EL (cell line): ENCODE results near the gene EXOC6B.

Experiments used
- DNase-seq: peaks from one replicate; pipeline ENCODE4 v3.0.0-alpha.2; 2016

The EXOC6B gene

DNA sequence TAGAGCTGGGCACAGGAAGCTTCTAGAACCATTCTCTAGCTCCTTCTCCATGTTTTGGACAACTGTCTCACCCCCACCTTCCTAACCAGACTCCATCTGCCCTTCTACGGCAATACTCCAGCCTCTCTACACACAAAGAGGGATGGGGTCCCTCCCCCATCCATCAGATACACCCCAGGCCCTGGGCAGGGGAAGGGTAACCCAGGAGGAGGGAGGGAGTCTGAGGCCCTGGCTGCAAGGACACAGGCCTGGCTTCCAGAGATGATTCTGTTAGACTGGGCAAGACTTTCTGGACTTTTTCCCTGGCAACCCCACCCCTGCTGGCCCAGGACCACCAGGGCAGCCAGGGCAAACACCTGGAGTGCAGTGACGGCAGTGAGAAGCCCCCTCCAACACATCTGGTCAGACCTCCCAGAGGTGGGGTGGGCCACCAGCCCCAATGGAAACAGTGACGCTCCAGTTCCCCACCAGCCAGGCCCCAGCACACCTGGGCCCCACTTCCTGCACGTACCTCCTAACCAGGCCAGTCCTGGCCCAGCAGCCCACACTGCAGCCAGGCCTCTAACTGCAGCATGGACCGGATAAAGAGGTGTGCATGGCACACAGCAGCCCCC lies 684.7 kb downstream of the EXOC6B start:
- no peak for DNase-seq

DNA sequence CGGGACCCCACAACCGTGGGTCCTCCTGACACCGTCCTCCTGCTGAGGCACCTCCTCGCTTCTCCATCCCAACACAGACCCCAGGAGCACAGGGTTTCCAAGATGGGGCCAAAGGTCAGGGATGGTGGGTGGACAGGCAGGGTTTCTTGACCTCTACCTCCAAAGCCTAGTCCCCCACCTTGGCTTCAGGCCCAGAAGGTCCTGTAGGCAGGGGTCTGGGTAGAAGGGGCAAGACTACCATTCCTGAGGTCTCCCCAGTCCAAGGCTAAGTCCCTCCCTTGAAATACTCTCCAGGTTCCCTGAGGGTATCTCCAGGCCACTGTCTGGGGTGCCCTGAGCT lies 685.2 kb downstream of the EXOC6B start:
- no peak for DNase-seq

DNA sequence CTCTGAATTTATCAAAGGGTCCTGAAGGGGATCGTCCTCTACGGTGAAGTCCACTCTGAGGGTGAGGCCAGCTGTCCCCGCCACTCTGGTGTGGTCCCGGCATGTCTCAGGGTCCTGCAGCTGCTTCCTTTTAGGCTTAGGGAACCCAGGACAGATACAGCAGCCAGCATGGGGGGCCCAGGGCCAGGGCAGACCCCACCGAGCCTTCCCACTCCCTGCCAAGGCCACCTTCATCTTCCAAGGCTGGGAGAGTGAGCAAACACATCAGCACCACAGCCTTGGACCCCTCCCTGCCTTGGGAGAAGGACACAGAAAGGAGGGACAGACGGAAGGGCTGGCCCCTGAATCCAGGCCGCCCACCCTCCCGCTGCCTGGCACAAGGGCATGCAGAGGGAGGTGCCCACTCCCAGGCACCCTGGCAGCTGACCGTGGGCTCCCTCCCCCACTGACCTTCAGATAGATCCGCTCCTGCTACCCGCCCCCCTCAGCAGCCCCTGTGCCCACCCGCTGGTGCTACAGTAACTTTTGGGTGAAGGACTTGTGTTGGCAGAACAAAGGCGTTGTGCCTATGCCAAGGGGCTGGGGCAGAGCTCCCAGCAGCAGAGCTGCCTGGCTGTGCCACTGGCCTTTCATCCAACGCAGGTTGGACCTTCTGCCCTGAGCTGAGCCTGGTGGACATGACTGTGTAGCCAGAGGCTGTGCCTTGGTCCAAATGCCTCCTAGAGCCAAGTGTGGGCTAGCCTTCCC lies 685.8 kb downstream of the EXOC6B start:
- no peak for DNase-seq

- DNase-seq = no peak
Measured at GRCh38 chr2:72139471-72139873, 686.4 kb downstream of the EXOC6B start.

DNA sequence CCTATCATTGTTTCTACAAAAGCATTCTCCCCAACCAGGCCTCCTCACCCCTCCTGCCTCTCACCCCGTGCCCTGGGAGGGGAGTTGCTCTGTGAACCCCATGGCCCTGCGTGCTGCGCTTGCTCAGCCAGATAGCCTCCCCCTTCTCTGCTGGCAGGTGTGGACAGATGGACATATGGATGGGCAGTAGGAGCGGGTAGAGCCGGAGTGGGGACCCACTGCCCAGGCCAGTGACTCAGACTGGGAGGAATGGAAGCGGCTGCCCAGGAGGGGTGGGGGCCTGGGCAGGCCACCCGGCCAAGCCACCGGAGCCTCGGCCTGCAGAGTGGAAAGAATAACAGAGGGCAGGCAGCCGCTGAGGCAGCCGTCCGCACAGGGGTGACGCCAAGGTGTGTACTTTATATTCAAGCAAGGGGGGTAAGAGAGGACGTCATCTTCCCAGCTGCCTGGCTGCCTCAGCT lies 686.9 kb downstream of the EXOC6B start:
- no peak for DNase-seq

DNA sequence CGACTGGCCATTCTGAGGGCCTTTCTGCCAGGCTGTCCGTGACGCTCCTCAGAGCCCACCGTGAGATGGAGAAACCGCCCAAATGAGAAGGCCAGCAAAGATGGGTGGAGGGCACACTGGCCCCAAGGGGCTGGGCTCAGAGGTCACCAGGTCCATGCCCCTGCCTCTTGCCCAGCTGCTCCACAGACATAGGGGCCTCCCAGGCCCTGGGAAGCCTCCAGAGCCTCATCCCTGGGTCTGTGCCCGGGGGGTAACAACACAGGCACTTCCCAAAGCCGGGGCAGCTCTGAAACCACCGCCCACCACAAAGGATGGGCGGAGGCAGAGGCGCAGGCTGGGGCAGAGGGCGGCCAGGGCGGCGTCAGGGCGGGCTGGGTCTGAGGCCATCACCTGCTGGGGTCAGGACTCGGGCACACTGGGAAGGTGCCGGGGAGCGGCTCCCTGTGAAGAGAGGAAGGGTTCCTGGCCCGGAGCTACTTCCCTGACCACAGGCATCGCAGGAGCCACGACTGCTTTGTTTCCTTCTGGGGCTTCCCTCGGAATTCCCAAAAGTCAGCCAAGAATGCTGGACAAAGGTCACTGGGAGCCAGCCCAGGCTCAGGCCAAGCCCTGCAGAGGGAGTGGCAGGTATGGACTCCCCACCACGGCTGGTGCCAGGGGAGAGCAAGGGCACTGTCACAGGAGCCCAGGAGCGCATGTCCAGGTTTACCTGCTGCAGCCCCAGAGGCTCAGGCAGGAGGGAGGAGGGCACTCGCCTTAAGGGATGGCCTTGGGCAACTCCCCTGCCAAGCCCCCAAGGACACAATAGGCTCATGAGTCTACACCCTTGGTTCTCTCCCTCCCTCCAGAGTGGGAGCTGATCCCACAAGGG lies 687.6 kb downstream of the EXOC6B start:
- DNase-seq = no peak

GRCh38 chr2:72137498-72138010 lies 688.3 kb downstream of the EXOC6B start:
- DNase-seq = peak; percentile 54

GRCh38 chr2:72136933-72137497 lies 688.8 kb downstream of the EXOC6B start:
- no peak for DNase-seq

DNA sequence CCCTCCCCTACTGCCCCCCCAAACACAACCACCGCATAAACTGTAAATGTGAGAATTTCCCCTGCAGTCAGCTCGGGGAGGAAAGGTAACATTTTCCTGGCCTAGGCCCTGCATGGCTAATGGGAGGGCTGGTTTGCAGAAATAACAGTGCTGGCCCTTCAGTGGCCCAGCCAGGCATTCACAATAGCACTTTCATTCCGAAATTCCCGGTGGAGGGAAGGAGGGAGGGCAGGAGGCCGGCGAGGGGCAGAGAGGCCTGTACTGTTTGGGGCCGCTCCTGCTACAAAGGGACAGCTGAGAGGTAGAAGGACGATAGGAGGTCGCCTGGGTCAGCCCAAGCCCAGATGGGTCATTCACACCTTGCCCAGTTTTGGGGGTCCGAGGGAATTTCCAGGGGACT lies 689.5 kb downstream of the EXOC6B start:
- DNase-seq = no peak

GRCh38 chr2:72135921-72136320 lies 689.9 kb downstream of the EXOC6B start:
- no peak for DNase-seq

DNA sequence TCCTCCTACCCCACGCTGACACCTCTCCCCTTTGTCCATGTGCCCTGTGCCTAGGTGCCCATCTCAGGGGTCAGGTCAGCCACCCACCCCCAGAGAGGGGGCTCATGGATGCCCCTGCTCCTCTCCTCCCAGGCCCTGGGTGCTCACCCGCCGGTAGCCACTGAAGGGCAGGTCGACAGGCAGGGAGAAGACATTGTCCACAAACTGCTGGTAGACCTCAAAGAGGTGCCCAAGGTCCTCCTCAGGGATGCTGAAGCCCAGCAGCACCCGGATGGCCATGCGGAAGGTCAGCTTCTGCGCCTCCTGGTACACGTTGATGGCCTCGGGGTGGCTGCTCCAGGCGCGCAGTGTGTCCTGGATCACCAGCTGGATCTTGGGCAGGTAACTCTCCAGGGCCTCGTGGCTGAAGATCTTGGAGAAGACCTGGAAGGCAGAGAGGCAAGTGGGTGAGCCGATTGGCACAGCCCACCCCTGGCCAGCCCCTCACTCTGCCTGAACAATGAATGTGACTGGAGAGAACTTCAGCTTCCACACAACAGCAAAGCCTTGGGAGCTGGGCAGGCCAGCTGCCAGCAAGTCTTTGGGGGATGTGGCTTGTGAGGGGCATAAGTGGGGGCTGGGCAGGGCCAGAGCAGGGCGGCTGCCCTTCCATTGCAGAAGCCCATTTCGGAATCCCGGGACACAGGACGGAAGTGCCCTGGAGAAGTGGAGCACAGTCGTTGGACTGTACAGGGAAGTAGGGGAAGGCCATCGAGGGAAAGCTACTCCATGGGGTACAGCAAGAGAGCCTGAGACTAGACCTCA lies 690.6 kb downstream of the EXOC6B start:
- no peak for DNase-seq

DNA sequence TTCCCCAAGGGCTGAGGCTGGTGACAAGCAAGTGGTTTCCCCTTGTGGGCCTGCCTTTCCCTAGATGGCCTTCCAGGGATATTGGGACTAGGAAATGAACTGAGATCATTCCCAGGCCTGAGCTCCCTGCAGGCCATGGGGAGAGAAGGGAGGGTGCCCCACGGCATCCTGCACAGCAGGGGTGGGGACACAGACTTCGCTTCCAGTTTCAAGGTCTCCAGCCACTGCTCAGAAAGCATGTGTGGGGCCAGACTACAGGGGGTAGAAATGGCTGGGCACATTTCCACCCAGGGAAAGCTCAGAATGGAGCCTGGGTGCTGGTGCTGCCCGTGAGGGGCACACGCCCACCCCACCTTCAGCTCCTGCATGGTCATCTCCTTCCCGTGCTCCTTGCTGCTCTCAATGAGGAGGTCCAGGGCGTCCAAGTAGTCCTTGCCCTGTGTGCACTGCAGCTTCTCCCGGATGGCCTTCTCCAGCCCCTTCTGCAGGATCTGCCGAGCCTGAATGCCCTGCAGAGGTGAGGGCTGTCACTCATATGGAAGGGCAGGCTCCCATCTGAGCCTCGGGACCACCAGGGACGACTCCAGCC lies 691.3 kb downstream of the EXOC6B start:
- DNase-seq = no peak

- no peak for DNase-seq
Measured at GRCh38 chr2:72133721-72134407, 692.0 kb downstream of the EXOC6B start.

GRCh38 chr2:72132981-72133720 lies 692.7 kb downstream of the EXOC6B start:
- no peak for DNase-seq

- DNase-seq = no peak
Measured at GRCh38 chr2:72131916-72132841, 693.7 kb downstream of the EXOC6B start.

DNA sequence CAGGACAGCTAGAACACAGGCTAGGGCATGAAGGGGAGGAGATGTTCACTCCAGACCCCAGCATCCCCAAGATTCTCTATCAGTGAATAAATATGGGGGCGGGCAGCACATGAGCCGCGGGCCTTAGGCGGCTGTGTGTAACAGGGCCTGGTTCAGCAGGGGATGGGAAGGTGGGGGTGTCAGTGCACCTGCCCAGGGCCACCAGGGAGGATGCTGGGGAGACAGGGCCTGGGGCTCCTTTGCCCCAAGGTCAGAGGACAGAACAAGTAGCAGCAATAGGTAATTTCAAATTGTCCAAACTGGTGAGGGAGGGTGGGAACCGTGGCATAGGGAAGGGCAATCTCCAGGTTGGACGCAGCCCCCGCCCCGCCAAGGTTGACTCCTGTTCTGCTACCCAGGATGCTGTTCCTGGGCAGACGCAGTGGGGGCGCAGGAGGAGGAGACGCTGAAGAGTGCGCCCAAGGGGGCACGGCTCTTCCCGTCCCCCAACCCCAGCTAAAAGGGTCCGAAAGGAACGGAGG lies 694.4 kb downstream of the EXOC6B start:
- DNase-seq = no peak

- DNase-seq = no peak
Measured at GRCh38 chr2:72130659-72131360, 695.0 kb downstream of the EXOC6B start.

GRCh38 chr2:72129681-72130340 lies 696.0 kb downstream of the EXOC6B start:
- DNase-seq = no peak
